Esophagus squamous epithelium (tissue), 5 donors: ENCODE data around the gene COG6. TPM values are rescaled to one million over a fixed set of nuclear protein-coding genes. Genes with fewer than 3 reads are reported as not detected.

Experiments
- DNase-seq: peaks from one replicate; lab custom pipeline; 2025; lab: John Stamatoyannopoulos, UW
- H3K27ac ChIP-seq, 4 donors: fragments of 200-600 bp; sonication (generic); one replicate each; pipeline ENCODE4 v1.5.1; 2016 to 2019; ENCODE audit warnings: mild to moderate bottlenecking in 1 of 4
- H3K27me3 ChIP-seq, 4 donors: fragments of 200-600 bp; sonication (generic); 1 replicate in 3 of 4; 2 replicates in 1 of 4; pipeline versions ENCODE4 v1.5.1 to v1.6.0; 2017 to 2021; ENCODE audit warnings: antibody characterized with exemption in 1 of 4
- H3K36me3 ChIP-seq, 3 donors: fragments of 200-600 bp; sonication (generic); one replicate each; pipeline ENCODE4 v1.5.1; 2016 to 2019
- H3K4me1 ChIP-seq, 3 donors: fragments of 200-600 bp; sonication (generic); one replicate each; pipeline ENCODE4 v1.5.1; 2017 to 2019
- H3K4me3 ChIP-seq, 4 donors: fragments of 200-600 bp; sonication (generic); 1 replicate in 3 of 4; 2 replicates in 1 of 4; pipeline ENCODE4 v1.5.1; 2016 to 2019; ENCODE audit warnings: mild to moderate bottlenecking in 2 of 4, moderate library complexity in 1 of 4
- H3K9me3 ChIP-seq, 3 donors: fragments of 200-600 bp; sonication (generic); one replicate each; pipeline ENCODE4 v1.5.1; 2016 to 2019
- POLR2A ChIP-seq, 4 donors: fragments of 450-650 bp; IDR thresholded peaks; one replicate each; pipeline ENCODE4 v1.6.1; 2017; ENCODE audit warnings: antibody characterized with exemption in 4 of 4, mild to moderate bottlenecking in 4 of 4, moderate library complexity in 3 of 4
- WGBS, 2 donors: methylation state at CpG; one replicate each; pipeline ENCODE4 v1.1.5; 2018; 5-methylcytosine and 5-hydroxymethylcytosine counted together
- intact Hi-C: fragments of 100-400 bp; cut with DNase I; formaldehyde crosslinking; loops from one replicate; pipeline ENCODE4 v1.15.0; 2022
- total RNA-seq, 4 donors: library from RNA; depleted of rRNA; stranded (reverse); fragments of >200 nt; gene quantifications; one replicate each; pipeline ENCODE4 v1.1.0, GENCODE V29; 2016
- TF ChIP-seq, protein P1 (sequence below), 6 experiments: fragments of 450-650 bp in 4 of 6; fragments of 200-600 bp in 2 of 6; sonication (generic) in 2 of 6; IDR thresholded peaks; one replicate each; pipeline ENCODE4 v1.5.1; 2016 to 2019; ENCODE audit warnings: antibody characterized with exemption in 6 of 6, mild to moderate bottlenecking in 4 of 6, moderate library complexity in 4 of 6
- donor health status: DM: yes; HTN: yes; CAD: no.

COG6 gene
- total RNA-seq, 4 donors from 2014 or later = 10.5 to 18.9 (median 14.9) TPM

DNA sequence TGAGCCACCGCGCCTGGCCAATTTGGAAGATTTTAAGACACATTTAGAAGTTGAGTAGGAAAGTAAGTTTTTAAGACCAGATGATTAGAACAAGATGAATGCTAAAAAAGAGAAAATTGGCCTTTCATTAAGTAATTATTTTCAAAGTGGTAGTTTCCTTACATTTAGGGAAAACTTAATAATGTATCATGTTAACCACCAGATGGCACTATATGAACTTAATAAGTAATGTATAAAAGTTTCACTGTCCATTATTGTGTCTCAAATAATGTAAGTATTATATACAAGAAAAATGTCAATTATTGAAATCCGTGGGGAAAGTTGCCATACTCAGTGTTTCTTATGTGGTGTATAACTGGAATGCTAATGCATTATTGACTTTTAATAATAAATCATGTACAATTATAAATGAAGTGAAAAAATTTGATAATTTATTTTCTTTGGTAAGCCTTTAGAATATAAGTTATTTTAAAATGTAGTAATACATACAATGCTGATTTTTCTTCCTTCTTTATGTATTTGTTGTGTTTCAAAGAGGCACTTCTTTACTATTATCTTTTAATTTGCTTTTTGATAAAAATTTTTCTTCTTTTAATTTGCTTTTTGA is 29.2 kb downstream of the COG6 start:
- no peak for DNase-seq
- H3K36me3 ChIP-seq = peaks cover 0 to 63% (median 5%) of the 10 kb centered on the region in 3 donors
- 5 to 60% methylated on average over 1 to 3 of the region's 3 CpGs for WGBS, 2 donors
- H3K4me3 ChIP-seq = no peak overlapping the region
- TF ChIP-seq, protein P1, sequence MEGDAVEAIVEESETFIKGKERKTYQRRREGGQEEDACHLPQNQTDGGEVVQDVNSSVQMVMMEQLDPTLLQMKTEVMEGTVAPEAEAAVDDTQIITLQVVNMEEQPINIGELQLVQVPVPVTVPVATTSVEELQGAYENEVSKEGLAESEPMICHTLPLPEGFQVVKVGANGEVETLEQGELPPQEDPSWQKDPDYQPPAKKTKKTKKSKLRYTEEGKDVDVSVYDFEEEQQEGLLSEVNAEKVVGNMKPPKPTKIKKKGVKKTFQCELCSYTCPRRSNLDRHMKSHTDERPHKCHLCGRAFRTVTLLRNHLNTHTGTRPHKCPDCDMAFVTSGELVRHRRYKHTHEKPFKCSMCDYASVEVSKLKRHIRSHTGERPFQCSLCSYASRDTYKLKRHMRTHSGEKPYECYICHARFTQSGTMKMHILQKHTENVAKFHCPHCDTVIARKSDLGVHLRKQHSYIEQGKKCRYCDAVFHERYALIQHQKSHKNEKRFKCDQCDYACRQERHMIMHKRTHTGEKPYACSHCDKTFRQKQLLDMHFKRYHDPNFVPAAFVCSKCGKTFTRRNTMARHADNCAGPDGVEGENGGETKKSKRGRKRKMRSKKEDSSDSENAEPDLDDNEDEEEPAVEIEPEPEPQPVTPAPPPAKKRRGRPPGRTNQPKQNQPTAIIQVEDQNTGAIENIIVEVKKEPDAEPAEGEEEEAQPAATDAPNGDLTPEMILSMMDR (IDR thresholded peaks at IDR 0.05) = peak in 4 of 6 experiments; percentile 35 to 65 (median 52)
- no peak for TF ChIP-seq POLR2A (IDR thresholded peaks at IDR 0.05)
- intact Hi-C loops = no loop called here
- no peaks in the 10 kb centered on the region for H3K27me3 ChIP-seq
- H3K4me1 ChIP-seq = no peaks in the 10 kb centered on the region
- H3K27ac ChIP-seq = no peak overlapping the region
- H3K9me3 ChIP-seq = no peaks in the 10 kb centered on the region

DNA sequence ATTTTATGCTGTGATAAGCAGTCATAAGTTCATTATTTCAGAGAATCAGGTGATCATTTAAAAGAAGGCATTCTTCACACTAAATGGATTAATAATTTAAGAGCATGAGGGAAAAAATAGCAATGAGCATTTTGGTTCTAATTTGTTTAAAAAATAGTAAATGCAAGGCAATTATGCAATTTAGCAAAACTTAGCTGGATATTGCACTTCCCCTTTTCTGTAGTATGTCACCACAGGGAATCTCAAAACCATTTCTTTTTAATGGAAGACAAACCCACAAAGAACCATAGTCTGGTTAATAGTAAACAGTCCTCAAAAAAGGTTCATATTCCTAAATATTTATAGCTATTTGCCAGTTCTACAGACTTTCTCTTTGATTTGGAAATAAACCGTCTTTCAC is 30.2 kb downstream of the COG6 start:
- Histone ChIP-seq H3K27me3 (no peaks in the 10 kb centered on the region), H3K4me1 (no peaks in the 10 kb centered on the region), H3K27ac (no peak overlapping the region), H3K36me3 (peaks cover 0 to 59% (median 2%) of the 10 kb centered on the region in 3 donors), H3K9me3 (no peaks in the 10 kb centered on the region), H3K4me3 (no peak overlapping the region)
- intact Hi-C loops = no loop called here
- no peak for TF ChIP-seq POLR2A (IDR thresholded peaks at IDR 0.05)
- TF ChIP-seq, protein P1 (IDR thresholded peaks at IDR 0.05) = no peak
- WGBS, 2 donors = 88 to 96% methylated on average over 1 of the region's 1 CpG
- no peak for DNase-seq

DNA sequence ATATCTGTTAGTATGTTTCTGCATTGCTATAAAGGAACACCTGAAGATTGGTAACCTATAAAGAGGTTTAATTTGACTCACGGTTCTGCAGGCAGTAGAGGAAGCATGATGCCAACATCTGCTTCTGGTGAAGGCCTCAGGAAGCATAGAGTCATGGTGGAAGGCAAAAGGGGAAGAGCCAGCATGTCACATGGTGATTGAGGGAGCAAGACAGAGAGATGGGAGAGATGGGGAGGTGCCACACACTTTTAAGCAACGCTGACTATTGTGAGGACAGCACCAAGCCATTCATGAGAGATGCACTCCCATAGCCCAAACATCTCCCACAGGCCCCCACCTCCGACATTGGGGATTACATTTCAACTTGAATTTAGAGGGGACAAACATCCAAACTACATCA is 32.8 kb downstream of the COG6 start:
- no peaks in the 10 kb centered on the region for H3K9me3 ChIP-seq
- H3K27me3 ChIP-seq = no peaks in the 10 kb centered on the region
- 69 to 76% methylated on average over 3 of the region's 3 CpGs for WGBS, 2 donors
- no peak for TF ChIP-seq POLR2A (IDR thresholded peaks at IDR 0.05)
- TF ChIP-seq, protein P1 (IDR thresholded peaks at IDR 0.05) = no peak
- H3K4me1 ChIP-seq = no peaks in the 10 kb centered on the region
- no peak overlapping the region for H3K4me3 ChIP-seq
- intact Hi-C loops = no loop called here
- H3K36me3 ChIP-seq = peaks cover 0 to 33% (median 0%) of the 10 kb centered on the region in 3 donors
- no peak for DNase-seq
- no peak overlapping the region for H3K27ac ChIP-seq

- TF ChIP-seq, protein P1 (IDR thresholded peaks at IDR 0.05) = no peak
- no peak for TF ChIP-seq POLR2A (IDR thresholded peaks at IDR 0.05)
- Histone ChIP-seq H3K27me3 (no peaks in the 10 kb centered on the region), H3K9me3 (no peaks in the 10 kb centered on the region), H3K36me3 (peaks cover 0 to 30% (median 0%) of the 10 kb centered on the region in 3 donors), H3K4me3 (no peak overlapping the region), H3K4me1 (no peaks in the 10 kb centered on the region), H3K27ac (no peak overlapping the region)
- 77 to 87% methylated on average over 1 of the region's 1 CpG for WGBS, 2 donors
- DNase-seq = no peak
- intact Hi-C loops = no loop called here
Measured at GRCh38 chr13:39688699-39689405, 33.4 kb downstream of the COG6 start.
